Measurements from ENCODE around the gene KCTD3.

DNA sequence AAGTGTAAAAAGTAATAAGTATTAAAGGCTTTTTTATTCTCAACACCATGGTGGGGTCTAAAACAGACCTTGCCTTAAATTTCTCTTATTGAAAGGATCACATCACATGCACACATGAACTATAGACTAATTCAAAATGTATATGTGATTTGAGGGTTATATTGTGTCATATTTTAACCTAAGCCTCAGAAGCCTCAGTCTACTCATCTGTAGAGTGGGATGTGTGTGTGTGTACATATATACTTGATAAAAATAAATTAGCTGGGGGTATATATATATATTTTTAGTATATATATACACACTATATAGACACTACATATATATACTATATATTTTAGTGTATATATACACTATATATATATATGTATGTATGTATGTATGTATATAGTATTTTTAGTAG is 58.8 kb downstream of the KCTD3 start:
- TF ChIP-seq CTCF (IDR thresholded peaks at IDR 0.05) (no peak), POLR2AphosphoS5 (IDR thresholded peaks at IDR 0.05) (no peak)
